Cardiac muscle cell (in vitro differentiated cells and primary cell): Measurements from ENCODE around the gene NAALADL2. TPM values are rescaled to one million over a fixed set of nuclear protein-coding genes. Genes with fewer than 3 reads are reported as not detected.

Experiments used
- DNase-seq, 2 donors: peaks; one replicate each; pipeline versions ENCODE4 v3.0.0 to v3.0.0-alpha.2; 2010 to 2017; ENCODE audit warnings: low read depth in 1 of 2, low spot score in 1 of 2
- H3K27ac ChIP-seq: fragments of 200-600 bp; sonication (generic); 2 replicates; pipeline ENCODE4 v1.5.1; 2016
- H3K27me3 ChIP-seq: fragments of 200-600 bp; sonication (generic); 2 replicates; pipeline ENCODE4 v1.6.0; 2016; ENCODE audit warnings: control low read depth
- H3K36me3 ChIP-seq: fragments of 200-600 bp; sonication (generic); 2 replicates; pipeline ENCODE4 v1.5.1; 2016; ENCODE audit warnings: control low read depth
- H3K4me1 ChIP-seq: fragments of 200-600 bp; sonication (generic); 2 replicates; pipeline ENCODE4 v1.8.1; 2017; ENCODE audit warnings: low read depth, mild to moderate bottlenecking, mixed run types
- H3K4me3 ChIP-seq: fragments of 200-600 bp; sonication (generic); 2 replicates; pipeline ENCODE4 v1.5.1; 2016; ENCODE audit warnings: mild to moderate bottlenecking
- H3K9me3 ChIP-seq: fragments of 200-600 bp; sonication (generic); 2 replicates; pipeline ENCODE4 v1.5.1; 2017; ENCODE audit warnings: low read depth, mild to moderate bottlenecking, control low read depth
- CTCF ChIP-seq: IDR thresholded peaks from 2 replicates; pipeline ENCODE4 v1.5.1; 2012; ENCODE audit warnings: low read depth, mild to moderate bottlenecking, low read length
- polyA plus RNA-seq: library from polyadenylated mRNA; unstranded; fragments of >200 nt; fragmentation: Nextera tagmentation; extraction: Ambion mirVana; gene quantifications from 2 replicates; pipeline ENCODE4 v1.2.1, GENCODE V29; 2016
- total RNA-seq: library from RNA; depleted of rRNA; stranded (reverse); fragments of >200 nt; gene quantifications from 2 replicates; pipeline ENCODE4 v1.2.3, GENCODE V29; 2016

Gene NAALADL2
- total and polyA plus RNA-seq, 2 experiments from 2014 or later, result 2.4 to 3.8 TPM

GRCh38 chr3:174937478-174937877, 78.3 kb downstream of the NAALADL2 start:
- no peaks in the 10 kb centered on the region for H3K9me3 ChIP-seq
- no peaks in the 10 kb centered on the region for H3K36me3 ChIP-seq
- H3K27ac ChIP-seq, result no peak overlapping the region
- no peaks in the 10 kb centered on the region for H3K4me1 ChIP-seq
- no peak for DNase-seq
- no peak for TF ChIP-seq CTCF
- H3K4me3 ChIP-seq, result no peak overlapping the region
- H3K27me3 ChIP-seq, result no peaks in the 10 kb centered on the region

- Histone ChIP-seq H3K36me3 (no peaks in the 10 kb centered on the region), H3K27ac (no peak overlapping the region), H3K4me1 (no peaks in the 10 kb centered on the region), H3K9me3 (no peaks in the 10 kb centered on the region), H3K4me3 (no peak overlapping the region), H3K27me3 (no peaks in the 10 kb centered on the region)
- no peak for DNase-seq
- TF ChIP-seq CTCF, result no peak
Observed at GRCh38 chr3:174938102-174938501, 79.0 kb downstream of the NAALADL2 start.

GRCh38 chr3:174940151-174940550, 81.0 kb downstream of the NAALADL2 start:
- TF ChIP-seq CTCF, result no peak
- no peaks in the 10 kb centered on the region for H3K4me1 ChIP-seq
- H3K36me3 ChIP-seq, result no peaks in the 10 kb centered on the region
- DNase-seq, result no peak
- no peak overlapping the region for H3K4me3 ChIP-seq
- no peak overlapping the region for H3K27ac ChIP-seq
- no peaks in the 10 kb centered on the region for H3K27me3 ChIP-seq
- H3K9me3 ChIP-seq, result no peaks in the 10 kb centered on the region

- no peak for TF ChIP-seq CTCF
Observed at GRCh38 chr3:174945276-174945675, 86.1 kb downstream of the NAALADL2 start.

GRCh38 chr3:174945951-174946350, 86.8 kb downstream of the NAALADL2 start:
- Histone ChIP-seq H3K9me3 (no peaks in the 10 kb centered on the region), H3K27me3 (no peaks in the 10 kb centered on the region), H3K4me3 (no peak overlapping the region), H3K27ac (no peak overlapping the region), H3K36me3 (no peaks in the 10 kb centered on the region), H3K4me1 (no peaks in the 10 kb centered on the region)
- DNase-seq, result no peak
- TF ChIP-seq CTCF, result no peak

More at GRCh38 chr3:174945276-174945675, 86.1 kb downstream of the NAALADL2 start:
- no peaks in the 10 kb centered on the region for H3K27me3 ChIP-seq
- DNase-seq, result no peak
- no peak overlapping the region for H3K4me3 ChIP-seq
- H3K9me3 ChIP-seq, result no peaks in the 10 kb centered on the region
- no peaks in the 10 kb centered on the region for H3K36me3 ChIP-seq
- no peak overlapping the region for H3K27ac ChIP-seq
- H3K4me1 ChIP-seq, result no peaks in the 10 kb centered on the region

- Histone ChIP-seq H3K4me1 (no peaks in the 10 kb centered on the region), H3K36me3 (no peaks in the 10 kb centered on the region), H3K9me3 (no peaks in the 10 kb centered on the region), H3K4me3 (no peak overlapping the region), H3K27ac (no peak overlapping the region), H3K27me3 (no peaks in the 10 kb centered on the region)
- DNase-seq, result peak in 1 of 2 donors; percentile 90
- TF ChIP-seq CTCF, result no peak
Observed at GRCh38 chr3:174949523-174949922, 90.4 kb downstream of the NAALADL2 start.
